Endodermal cell (in vitro differentiated cells): ENCODE data around the gene COMMD10. TPM values are rescaled to one million over a fixed set of nuclear protein-coding genes. Genes with fewer than 3 reads are reported as not detected.

ENCODE experiments used
- DNase-seq: peaks from one replicate; pipeline ENCODE4 v3.0.0-alpha.2; 2017
- H3K27ac ChIP-seq: 2 replicates; pipeline ENCODE4 v1.5.1; 2013; ENCODE audit warnings: mild to moderate bottlenecking, low read depth, low read length, moderate library complexity
- H3K27me3 ChIP-seq: 2 replicates; pipeline ENCODE4 v1.6.1; 2013; ENCODE audit warnings: mild to moderate bottlenecking, low read length, moderate library complexity; ENCODE audit not compliant: insufficient read depth, control insufficient read depth, poor library complexity, severe bottlenecking
- H3K36me3 ChIP-seq: 2 replicates; pipeline ENCODE4 v1.7.0; 2013; ENCODE audit warnings: mild to moderate bottlenecking, low read length, moderate library complexity; ENCODE audit not compliant: control insufficient read depth, insufficient read depth
- H3K4me1 ChIP-seq: one replicate; pipeline ENCODE4 v1.7.0; 2013; ENCODE audit warnings: low read length; ENCODE audit not compliant: control insufficient read depth, insufficient read depth
- H3K4me3 ChIP-seq: 2 replicates; pipeline ENCODE4 v1.5.1; 2013; ENCODE audit warnings: mild to moderate bottlenecking, low read length, moderate library complexity
- H3K9ac ChIP-seq: 2 replicates; pipeline ENCODE4 v1.6.1; 2013; ENCODE audit warnings: mild to moderate bottlenecking, low read length, moderate library complexity; ENCODE audit not compliant: poor library complexity, severe bottlenecking; ENCODE audit errors: extremely low read depth
- H3K9me3 ChIP-seq: 2 replicates; pipeline ENCODE4 v1.6.1; 2013; ENCODE audit warnings: mild to moderate bottlenecking, low read length, moderate library complexity; ENCODE audit not compliant: control insufficient read depth
- H3K27ac Mint-ChIP-seq: 2 replicates; pipeline ENCODE4 v1.8.0; 2020; ENCODE audit warnings: mixed read lengths
- H3K27me3 Mint-ChIP-seq: 2 replicates; pipeline ENCODE4 v1.8.0; 2021; ENCODE audit warnings: mild to moderate bottlenecking, mixed read lengths; ENCODE audit not compliant: insufficient read depth
- H3K36me3 Mint-ChIP-seq: 2 replicates; pipeline ENCODE4 v1.8.0; 2020; ENCODE audit warnings: low read depth, mixed read lengths
- H3K4me1 Mint-ChIP-seq: 2 replicates; pipeline ENCODE4 v1.8.0; 2020; ENCODE audit warnings: mixed read lengths
- H3K4me3 Mint-ChIP-seq: 2 replicates; pipeline ENCODE4 v1.8.0; 2020; ENCODE audit warnings: mild to moderate bottlenecking, moderate library complexity, mixed read lengths
- H3K9me3 Mint-ChIP-seq: 2 replicates; pipeline ENCODE4 v1.8.0; 2020; ENCODE audit warnings: mild to moderate bottlenecking, mixed read lengths
- WGBS, 2 experiments: methylation state at CpG; one replicate each; pipeline versions ENCODE4 v1.1.5 to v1.1.7; 2013; ENCODE audit warnings: missing lambda C conversion rate in 2 of 2, mixed read lengths in 1 of 2; ENCODE audit not compliant: insufficient coverage in 1 of 2, insufficient read length in 1 of 2; 5-methylcytosine and 5-hydroxymethylcytosine counted together
- total RNA-seq, 2 donors: library from RNA; stranded (reverse); fragmentation: NEBNext Ultra II Directional in 1 of 2; extraction: Animal tissue kit (Norgen Biotek cat#: 25700) in 1 of 2; gene quantifications; 2 replicates in 1 of 2; 3 replicates in 1 of 2; pipeline ENCODE4 v1.2.1, GENCODE V29; 2021
- TF ChIP-seq, protein P1 (sequence below): fragments of 200-600 bp; sonication (generic); conservative IDR thresholded peaks from 2 replicates; pipeline ENCODE4 v1.5.0; 2021; ENCODE audit warnings: antibody characterized with exemption, mild to moderate bottlenecking

Gene COMMD10
- total RNA-seq, 2 donors from 2014 or later = 25.3 to 29.8 TPM

DNA sequence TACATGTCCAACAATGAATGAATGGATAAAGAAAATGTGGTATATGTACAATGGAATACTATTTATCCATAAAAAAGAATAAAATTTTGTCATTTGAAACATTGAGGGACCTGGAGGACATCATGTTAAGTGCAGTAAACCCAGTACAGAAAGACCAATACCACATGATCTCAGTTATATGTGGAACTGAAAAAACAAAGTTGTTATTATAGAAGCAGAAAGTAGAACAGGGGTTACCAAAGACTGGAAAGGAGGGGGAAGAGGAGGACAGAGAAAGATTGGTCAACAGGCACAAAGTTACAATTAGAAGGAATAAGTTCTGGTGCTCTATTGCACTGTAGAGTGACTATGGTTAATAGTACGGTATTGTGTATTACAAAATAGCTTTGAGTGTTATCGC is 256.0 kb downstream of the COMMD10 start:
- Histone ChIP-seq H3K9me3 (peaks cover 12% of the 10 kb centered on the region), H3K27me3 (no peaks in the 10 kb centered on the region), H3K27ac (no peak overlapping the region), H3K4me3 (no peak overlapping the region), H3K9ac (no peak overlapping the region), H3K4me1 (no peaks in the 10 kb centered on the region), H3K36me3 (no peaks in the 10 kb centered on the region)
- WGBS, 2 experiments = 100% methylated on average over 1 of the region's 2 CpGs; no CpG with 5 or more reads in 1 of the 2 experiments
- Mint-ChIP-seq H3K4me1 (no peaks in the 10 kb centered on the region), H3K27ac (no peak overlapping the region), H3K27me3 (no peaks in the 10 kb centered on the region), H3K4me3 (no peak overlapping the region), H3K36me3 (peaks cover 4% of the 10 kb centered on the region), H3K9me3 (peaks cover 19% of the 10 kb centered on the region)
- TF ChIP-seq, protein P1, sequence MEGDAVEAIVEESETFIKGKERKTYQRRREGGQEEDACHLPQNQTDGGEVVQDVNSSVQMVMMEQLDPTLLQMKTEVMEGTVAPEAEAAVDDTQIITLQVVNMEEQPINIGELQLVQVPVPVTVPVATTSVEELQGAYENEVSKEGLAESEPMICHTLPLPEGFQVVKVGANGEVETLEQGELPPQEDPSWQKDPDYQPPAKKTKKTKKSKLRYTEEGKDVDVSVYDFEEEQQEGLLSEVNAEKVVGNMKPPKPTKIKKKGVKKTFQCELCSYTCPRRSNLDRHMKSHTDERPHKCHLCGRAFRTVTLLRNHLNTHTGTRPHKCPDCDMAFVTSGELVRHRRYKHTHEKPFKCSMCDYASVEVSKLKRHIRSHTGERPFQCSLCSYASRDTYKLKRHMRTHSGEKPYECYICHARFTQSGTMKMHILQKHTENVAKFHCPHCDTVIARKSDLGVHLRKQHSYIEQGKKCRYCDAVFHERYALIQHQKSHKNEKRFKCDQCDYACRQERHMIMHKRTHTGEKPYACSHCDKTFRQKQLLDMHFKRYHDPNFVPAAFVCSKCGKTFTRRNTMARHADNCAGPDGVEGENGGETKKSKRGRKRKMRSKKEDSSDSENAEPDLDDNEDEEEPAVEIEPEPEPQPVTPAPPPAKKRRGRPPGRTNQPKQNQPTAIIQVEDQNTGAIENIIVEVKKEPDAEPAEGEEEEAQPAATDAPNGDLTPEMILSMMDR = no peak
- DNase-seq = no peak

Other genes starting within 250 kb of the COMMD10 start
- gene ATG12, start 243.5 kb upstream of the COMMD10 start, total RNA-seq = 10 to 100 TPM; 47.9 to 57.8 TPM
- 10 to 100 TPM; 51.2 to 75.0 TPM for gene AP3S1, start 243.1 kb upstream of the COMMD10 start, total RNA-seq
- gene LVRN, start 122.5 kb upstream of the COMMD10 start, total RNA-seq = under 1 TPM; 0.26 to 0.38 TPM
- not detected for gene ARL14EPL, start 52.6 kb upstream of the COMMD10 start, total RNA-seq